Osteoblast (primary cell): Measurements from ENCODE around the gene VAMP2. TPM values are rescaled to one million over a fixed set of nuclear protein-coding genes. Genes with fewer than 3 reads are reported as not detected.

Experiments
- DNase-seq: peaks from one replicate; pipeline ENCODE4 v3.0.0; 2011; ENCODE audit warnings: low spot score, mixed read lengths; ENCODE audit not compliant: insufficient read length; ENCODE audit errors: missing footprints
- H2AFZ ChIP-seq: 2 replicates; pipeline ENCODE4 v1.6.0; 2011; ENCODE audit warnings: mild to moderate bottlenecking, low read length
- H3K27ac ChIP-seq: 2 replicates; pipeline ENCODE4 v1.5.1; 2011; ENCODE audit warnings: mild to moderate bottlenecking, low read depth, low read length, moderate library complexity
- H3K27me3 ChIP-seq: 2 replicates; pipeline ENCODE4 v1.6.0; 2012; ENCODE audit warnings: mild to moderate bottlenecking, control low read depth, inconsistent platforms, low read length, moderate library complexity; ENCODE audit not compliant: insufficient read depth
- H3K36me3 ChIP-seq: 2 replicates; pipeline ENCODE4 v1.5.1; 2011; ENCODE audit warnings: mild to moderate bottlenecking, low read length, control low read depth, moderate library complexity; ENCODE audit not compliant: insufficient read depth
- H3K4me1 ChIP-seq: 2 replicates; pipeline ENCODE4 v1.5.1; 2011; ENCODE audit warnings: mild to moderate bottlenecking, low read length, control low read depth, moderate library complexity; ENCODE audit not compliant: insufficient read depth
- H3K4me2 ChIP-seq: 2 replicates; pipeline ENCODE4 v1.6.0; 2011; ENCODE audit warnings: mild to moderate bottlenecking, low read length; ENCODE audit not compliant: insufficient read depth
- H3K4me3 ChIP-seq: fragments of 200-600 bp; sonication (generic); 3 replicates; pipeline ENCODE4 v1.5.1; 2012; ENCODE audit warnings: mild to moderate bottlenecking, low read length, inconsistent platforms; ENCODE audit not compliant: insufficient read depth
- H3K79me2 ChIP-seq: 2 replicates; pipeline ENCODE4 v1.6.0; 2012; ENCODE audit warnings: mild to moderate bottlenecking, low read length, control low read depth, inconsistent platforms; ENCODE audit not compliant: insufficient read depth
- H3K9me3 ChIP-seq: 2 replicates; pipeline ENCODE4 v1.5.1; 2011; ENCODE audit warnings: low read depth, low read length, control low read depth
- H4K20me1 ChIP-seq: 2 replicates; pipeline ENCODE4 v1.6.0; 2012; ENCODE audit warnings: mild to moderate bottlenecking, low read length, control low read depth; ENCODE audit not compliant: insufficient read depth
- CTCF ChIP-seq: IDR thresholded peaks from 2 replicates; pipeline ENCODE4 v1.5.1; 2011; ENCODE audit warnings: mild to moderate bottlenecking, low read depth, low read length, moderate library complexity; ENCODE audit errors: extremely low read depth
- total RNA-seq: library from RNA; depleted of rRNA; stranded (reverse); fragments of >200 nt; gene quantifications from 2 replicates; pipeline ENCODE4 v1.2.3, GENCODE V29; 2012

The VAMP2 gene
- total RNA-seq, 1 donor = 5.4 TPM

DNA sequence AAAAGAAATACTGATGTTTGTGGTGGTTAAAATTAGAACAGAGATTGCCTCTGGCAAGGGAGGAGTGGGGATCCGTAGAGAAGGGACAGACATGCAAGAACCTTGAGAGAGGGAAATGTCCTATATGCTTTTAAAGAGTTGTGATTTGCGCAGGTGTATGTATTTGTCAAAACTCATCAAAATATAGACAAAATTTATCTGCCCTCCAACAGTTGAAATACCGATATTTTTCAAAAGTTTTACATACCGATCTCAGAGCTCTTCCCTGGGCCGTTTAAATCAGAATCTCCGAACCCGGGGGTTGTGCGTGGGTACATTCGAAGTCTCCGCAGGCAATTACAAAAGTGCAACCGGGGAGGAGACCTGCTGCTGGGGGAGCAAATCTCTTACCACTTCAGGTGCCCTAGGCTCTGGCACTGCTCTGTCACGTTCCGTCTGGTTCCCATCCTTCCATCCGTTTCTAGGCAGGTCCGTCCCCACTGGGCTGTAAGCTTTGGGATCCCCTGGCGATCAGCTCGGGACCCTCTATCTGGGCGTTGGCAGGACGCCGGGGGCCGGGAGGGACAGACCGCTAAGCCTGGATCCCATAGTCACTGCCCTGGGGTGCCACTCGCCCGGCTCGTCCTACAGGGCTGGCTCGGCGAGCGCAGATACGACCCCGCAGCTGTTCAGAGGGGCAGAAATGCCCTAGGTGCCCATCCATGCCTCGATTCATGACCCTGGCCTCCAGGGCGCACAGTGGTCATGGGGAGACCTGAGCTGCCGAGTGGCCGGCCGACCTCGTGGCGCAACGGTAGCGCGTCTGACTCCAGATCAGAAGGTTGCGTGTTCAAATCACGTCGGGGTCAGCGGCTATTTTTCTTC, 23.1 kb upstream of the VAMP2 start:
- Histone ChIP-seq H3K36me3 (no peaks in the 10 kb centered on the region), H2AFZ (peak overlapping the region; percentile 96), H3K27me3 (peaks cover 4% of the 10 kb centered on the region), H3K9me3 (no peaks in the 10 kb centered on the region), H3K4me1 (peaks cover 30% of the 10 kb centered on the region), H3K4me3 (peak overlapping the region; percentile 90), H3K79me2 (peaks cover 17% of the 10 kb centered on the region), H3K27ac (peak overlapping the region; percentile 76), H4K20me1 (peaks cover 17% of the 10 kb centered on the region), H3K4me2 (peak overlapping the region; percentile 90)
- DNase-seq = peak; percentile 90
- no peak for TF ChIP-seq CTCF

DNA sequence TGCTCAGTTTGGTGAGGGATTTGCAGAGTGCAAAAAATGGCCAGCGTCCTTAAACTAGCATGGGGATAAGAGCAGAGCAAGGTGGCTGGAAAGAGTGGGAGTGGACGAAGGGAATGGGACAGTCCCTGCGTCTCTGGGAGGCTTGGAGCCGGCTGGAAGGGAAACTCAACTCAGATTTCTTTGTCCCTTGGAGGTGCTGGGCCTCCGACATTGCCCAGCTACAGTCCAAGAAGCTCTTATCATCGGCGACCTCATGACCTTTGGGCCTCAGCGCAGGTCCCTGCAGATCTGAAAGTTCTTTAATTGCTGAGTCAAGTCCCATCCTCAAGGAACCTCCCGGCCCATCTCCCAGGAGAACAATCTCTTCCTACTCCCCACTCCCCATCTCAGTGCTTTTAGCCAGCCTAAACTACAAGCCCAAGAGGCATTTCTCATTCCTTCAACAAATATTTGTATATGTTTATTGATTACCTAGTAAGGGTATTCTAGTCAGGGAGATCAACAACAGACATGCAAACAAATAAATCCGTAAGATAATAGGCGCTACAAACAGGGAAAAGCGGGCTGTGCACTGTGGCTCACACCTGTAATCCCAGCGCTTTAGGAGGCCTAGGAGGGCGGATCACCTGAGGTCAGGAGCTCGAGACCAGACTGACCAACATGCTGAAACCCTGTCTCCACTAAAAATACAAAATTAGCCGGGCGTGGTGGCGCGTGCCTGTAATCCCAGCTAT, 14.4 kb upstream of the VAMP2 start:
- H4K20me1 ChIP-seq = no peaks in the 10 kb centered on the region
- DNase-seq = no peak
- peak overlapping the region; percentile 83 for H3K27ac ChIP-seq
- no peaks in the 10 kb centered on the region for H3K36me3 ChIP-seq
- H3K27me3 ChIP-seq = no peaks in the 10 kb centered on the region
- peak overlapping the region; percentile 97 for H2AFZ ChIP-seq
- no peak for TF ChIP-seq CTCF
- no peaks in the 10 kb centered on the region for H3K9me3 ChIP-seq
- peak overlapping the region; percentile 92 for H3K4me3 ChIP-seq
- H3K4me2 ChIP-seq = peak overlapping the region; percentile 99
- H3K4me1 ChIP-seq = peaks cover 27% of the 10 kb centered on the region
- H3K79me2 ChIP-seq = peaks cover 17% of the 10 kb centered on the region

DNA sequence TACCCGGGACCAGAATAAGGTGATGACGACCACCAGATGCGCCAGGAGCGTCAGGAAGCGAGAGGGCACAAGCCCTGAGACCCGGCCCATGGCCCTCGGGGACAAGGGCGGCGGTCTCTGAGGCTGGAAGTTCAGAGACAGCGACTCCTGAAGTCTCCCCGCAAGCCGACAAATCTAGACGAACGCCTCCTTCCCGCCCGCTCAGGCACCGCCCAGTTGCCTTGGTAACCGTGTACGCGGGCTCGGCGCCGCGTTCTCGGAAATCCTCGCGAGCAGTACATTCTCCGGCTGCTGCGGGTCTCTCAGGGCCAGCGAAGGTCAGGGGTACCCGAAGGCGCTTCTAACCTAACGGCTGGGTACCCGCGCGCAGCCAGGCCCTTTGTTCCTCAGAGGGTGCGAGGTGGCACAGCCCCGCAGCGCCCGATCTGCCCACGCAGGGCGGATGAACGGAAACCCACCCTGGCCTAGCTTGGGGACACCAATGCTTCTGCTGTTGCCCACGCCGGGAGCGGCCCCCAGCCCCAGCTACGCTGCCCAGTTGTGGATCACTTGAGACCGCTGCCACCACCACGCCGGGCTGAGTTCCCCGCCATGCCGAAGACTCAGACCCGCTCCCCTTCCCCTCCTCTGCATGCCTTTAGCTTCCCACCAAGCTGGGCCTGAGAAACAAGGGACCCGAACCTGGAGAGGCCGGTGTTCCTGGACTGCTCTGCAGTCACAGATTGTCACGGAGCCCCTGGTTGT, 13.6 kb upstream of the VAMP2 start, which contains the start of gene TMEM107:
TSS of gene TMEM107 (minus strand) at position 184 of the 744 bp plus-strand sequence. CDS start at position 90, 94 bp downstream.
- peak within 1 kb of the TSS; percentile 83 for H3K27ac ChIP-seq
- H3K27me3 ChIP-seq = no peaks in the 10 kb centered on the region
- DNase-seq = peak; percentile 94
- H4K20me1 ChIP-seq = no peaks in the 10 kb centered on the region
- no peaks in the 10 kb centered on the region for H3K36me3 ChIP-seq
- H3K79me2 ChIP-seq = peaks cover 17% of the 10 kb centered on the region
- H3K4me3 ChIP-seq = peak within 1 kb of the TSS; percentile 92
- no peak for TF ChIP-seq CTCF
- peak within 1 kb of the TSS; percentile 97 for H2AFZ ChIP-seq
- no peaks in the 10 kb centered on the region for H3K9me3 ChIP-seq
- H3K4me1 ChIP-seq = peaks cover 27% of the 10 kb centered on the region
- H3K4me2 ChIP-seq = peak within 1 kb of the TSS; percentile 99
